CD14-positive monocyte (primary cell): Measurements from ENCODE around the gene ANO4. TPM values are rescaled to one million over a fixed set of nuclear protein-coding genes. Genes with fewer than 3 reads are reported as not detected.

Experiments
- DNase-seq, 3 donors: peaks; one replicate each; pipeline ENCODE4 v3.0.0-alpha.2; 2011 to 2022
- H2AFZ ChIP-seq: 2 replicates; pipeline ENCODE4 v1.6.0; 2012; ENCODE audit warnings: mild to moderate bottlenecking, low read depth, low read length, inconsistent platforms; ENCODE audit not compliant: insufficient read depth, poor library complexity, severe bottlenecking
- H3K27ac ChIP-seq, 2 donors: 1 replicate in 1 of 2; 2 replicates in 1 of 2; pipeline ENCODE4 v1.5.1; 2012 to 2013; ENCODE audit warnings: low read length in 2 of 2, control low read depth in 1 of 2, inconsistent platforms in 1 of 2, low read depth in 1 of 2, mild to moderate bottlenecking in 1 of 2
- H3K27me3 ChIP-seq, 2 donors: one replicate each; pipeline versions ENCODE4 v1.6.0 to v1.6.1; 2011 to 2013; ENCODE audit warnings: low read length in 2 of 2; ENCODE audit not compliant: control insufficient read depth in 2 of 2, insufficient read depth in 2 of 2
- H3K36me3 ChIP-seq, 2 donors: replicated peaks in 1 of 2; 1 replicate in 1 of 2; 2 replicates in 1 of 2; pipeline versions ENCODE4 v1.5.1 to v1.6.1; 2012 to 2013; ENCODE audit warnings: low read length in 2 of 2, control low read depth in 1 of 2, inconsistent platforms in 1 of 2, mild to moderate bottlenecking in 1 of 2; ENCODE audit not compliant: insufficient read depth in 2 of 2, control insufficient read depth in 1 of 2
- H3K4me1 ChIP-seq, 2 donors: 1 replicate in 1 of 2; 2 replicates in 1 of 2; pipeline versions ENCODE4 v1.5.1 to v1.6.1; 2012 to 2013; ENCODE audit warnings: low read length in 2 of 2, control low read depth in 1 of 2, inconsistent platforms in 1 of 2, mild to moderate bottlenecking in 1 of 2, moderate library complexity in 1 of 2; ENCODE audit not compliant: insufficient read depth in 2 of 2, control insufficient read depth in 1 of 2
- H3K4me2 ChIP-seq: replicated peaks from 2 replicates; pipeline ENCODE3; 2012; ENCODE audit warnings: low read length, moderate library complexity, mild to moderate bottlenecking; ENCODE audit not compliant: poor library complexity, severe bottlenecking; ENCODE audit errors: extremely low read depth
- H3K4me3 ChIP-seq, 3 experiments: fragments of 200-600 bp in 1 of 3; sonication (generic) in 1 of 3; replicated peaks in 1 of 3; 1 replicate in 2 of 3; 2 replicates in 1 of 3; pipeline ENCODE4 v1.5.1; 2011 to 2013; ENCODE audit warnings: low read length in 3 of 3, mild to moderate bottlenecking in 3 of 3, control low read depth in 2 of 3, low read depth in 2 of 3, inconsistent platforms in 1 of 3, moderate library complexity in 1 of 3
- H3K79me2 ChIP-seq: 2 replicates; pipeline ENCODE4 v1.6.0; 2012; ENCODE audit warnings: mild to moderate bottlenecking, control low read depth, inconsistent platforms, low read length, moderate library complexity; ENCODE audit not compliant: insufficient read depth
- H3K9ac ChIP-seq: 2 replicates; pipeline ENCODE4 v1.6.0; 2017; ENCODE audit warnings: low read length, mild to moderate bottlenecking; ENCODE audit not compliant: insufficient read depth, poor library complexity, severe bottlenecking
- H3K9me3 ChIP-seq, 2 donors: replicated peaks in 1 of 2; 1 replicate in 1 of 2; 2 replicates in 1 of 2; pipeline versions ENCODE4 v1.5.1 to v1.6.1; 2012 to 2013; ENCODE audit warnings: low read length in 2 of 2, control low read depth in 1 of 2; ENCODE audit not compliant: control insufficient read depth in 1 of 2, insufficient read depth in 1 of 2
- H4K20me1 ChIP-seq: 2 replicates; pipeline ENCODE4 v1.6.0; 2012; ENCODE audit warnings: mild to moderate bottlenecking, low read length, control low read depth, moderate library complexity; ENCODE audit not compliant: insufficient read depth
- H3K27ac Mint-ChIP-seq, 7 donors: one replicate each; pipeline ENCODE4 v1.8.0; 2020; ENCODE audit warnings: mild to moderate bottlenecking in 7 of 7, mixed read lengths in 7 of 7, moderate library complexity in 6 of 7, inconsistent platforms in 2 of 7
- H3K27me3 Mint-ChIP-seq, 3 donors: one replicate each; pipeline ENCODE4 v1.8.0; 2021 to 2022; ENCODE audit warnings: low read depth in 3 of 3, mild to moderate bottlenecking in 3 of 3, mixed read lengths in 3 of 3, moderate library complexity in 3 of 3, inconsistent platforms in 1 of 3
- H3K36me3 Mint-ChIP-seq, 2 donors: one replicate each; pipeline ENCODE4 v1.8.0; 2020; ENCODE audit warnings: mixed read lengths in 2 of 2, inconsistent platforms in 1 of 2, mild to moderate bottlenecking in 1 of 2
- H3K4me1 Mint-ChIP-seq: one replicate; pipeline ENCODE4 v1.8.0; 2020; ENCODE audit warnings: mild to moderate bottlenecking, mixed read lengths
- H3K4me3 Mint-ChIP-seq, 2 donors: one replicate each; pipeline ENCODE4 v1.8.0; 2020; ENCODE audit warnings: mild to moderate bottlenecking in 2 of 2, mixed read lengths in 2 of 2, moderate library complexity in 1 of 2
- H3K9me3 Mint-ChIP-seq, 7 donors: one replicate each; pipeline ENCODE4 v1.8.0; 2020 to 2022; ENCODE audit warnings: mixed read lengths in 7 of 7, mild to moderate bottlenecking in 6 of 7, moderate library complexity in 6 of 7, inconsistent platforms in 2 of 7
- WGBS: methylation state at CpG from one replicate; pipeline ENCODE4 v1.1.5; 2013; ENCODE audit warnings: missing lambda C conversion rate; ENCODE audit not compliant: insufficient coverage; 5-methylcytosine and 5-hydroxymethylcytosine counted together
- intact Hi-C, 2 donors: fragments of 100-400 bp; cut with micrococcal nuclease; formaldehyde crosslinking; loops; one replicate each; pipeline versions ENCODE4 v1.15.0 to v1.15.1; 2023
- polyA plus RNA-seq, 3 donors: library from polyadenylated mRNA; depleted of rRNA in 1 of 3; unstranded in 2 of 3; stranded (reverse) in 1 of 3; fragments of 300-500 nt in 2 of 3; fragments of >200 nt in 1 of 3; fragmentation: Illumina TruSeq in 2 of 3; gene quantifications; 1 replicate in 2 of 3; 2 replicates in 1 of 3; pipeline ENCODE4 v1.2.3, GENCODE V29; 2012 to 2021
- TF ChIP-seq, protein P1 (sequence below): fragments of 200-600 bp; IDR thresholded peaks from one replicate; pipeline ENCODE4 v1.8.0; 2022; ENCODE audit warnings: antibody characterized with exemption, mild to moderate bottlenecking

ANO4 gene
- polyA plus RNA-seq, 3 donors = not detected

DNA sequence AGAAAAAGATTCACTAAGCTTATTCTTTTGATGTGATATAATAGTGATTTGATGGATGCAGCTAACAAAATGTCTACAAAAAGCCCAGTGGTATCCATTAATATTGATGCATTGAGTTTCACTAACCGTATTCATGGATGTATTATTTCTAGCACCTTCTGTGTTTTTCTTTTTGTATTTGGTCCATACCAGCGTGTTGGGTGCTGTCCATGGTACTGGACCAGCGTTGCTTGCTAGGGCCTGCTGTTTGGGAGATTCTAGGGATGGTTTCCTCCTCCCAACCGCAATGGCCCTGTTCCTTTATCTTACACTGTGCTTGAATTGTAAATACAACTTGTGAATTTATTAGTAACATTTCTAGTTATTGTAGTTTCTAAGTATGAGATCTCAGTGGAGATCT is 31.7 kb downstream of the ANO4 start:
- H2AFZ ChIP-seq = no peak overlapping the region
- no peaks in the 10 kb centered on the region for H3K36me3 ChIP-seq
- Mint-ChIP-seq H3K4me1 (no peaks in the 10 kb centered on the region), H3K27ac (no peak overlapping the region), H3K36me3 (no peaks in the 10 kb centered on the region), H3K9me3 (no peaks in the 10 kb centered on the region), H3K4me3 (no peak overlapping the region), H3K27me3 (peaks cover 0 to 2% (median 0%) of the 10 kb centered on the region in 3 donors)
- no peak overlapping the region for H3K4me3 ChIP-seq
- no peak overlapping the region for H3K4me2 ChIP-seq
- no CpG with 5 or more reads among the region's 4 CpGs for WGBS
- H3K4me1 ChIP-seq = no peaks in the 10 kb centered on the region
- DNase-seq = no peak
- intact Hi-C loops = no loop called here
- H4K20me1 ChIP-seq = no peaks in the 10 kb centered on the region
- no peak overlapping the region for H3K27ac ChIP-seq
- H3K27me3 ChIP-seq = no peaks in the 10 kb centered on the region
- H3K79me2 ChIP-seq = no peaks in the 10 kb centered on the region
- H3K9me3 ChIP-seq = no peaks in the 10 kb centered on the region
- TF ChIP-seq, protein P1, sequence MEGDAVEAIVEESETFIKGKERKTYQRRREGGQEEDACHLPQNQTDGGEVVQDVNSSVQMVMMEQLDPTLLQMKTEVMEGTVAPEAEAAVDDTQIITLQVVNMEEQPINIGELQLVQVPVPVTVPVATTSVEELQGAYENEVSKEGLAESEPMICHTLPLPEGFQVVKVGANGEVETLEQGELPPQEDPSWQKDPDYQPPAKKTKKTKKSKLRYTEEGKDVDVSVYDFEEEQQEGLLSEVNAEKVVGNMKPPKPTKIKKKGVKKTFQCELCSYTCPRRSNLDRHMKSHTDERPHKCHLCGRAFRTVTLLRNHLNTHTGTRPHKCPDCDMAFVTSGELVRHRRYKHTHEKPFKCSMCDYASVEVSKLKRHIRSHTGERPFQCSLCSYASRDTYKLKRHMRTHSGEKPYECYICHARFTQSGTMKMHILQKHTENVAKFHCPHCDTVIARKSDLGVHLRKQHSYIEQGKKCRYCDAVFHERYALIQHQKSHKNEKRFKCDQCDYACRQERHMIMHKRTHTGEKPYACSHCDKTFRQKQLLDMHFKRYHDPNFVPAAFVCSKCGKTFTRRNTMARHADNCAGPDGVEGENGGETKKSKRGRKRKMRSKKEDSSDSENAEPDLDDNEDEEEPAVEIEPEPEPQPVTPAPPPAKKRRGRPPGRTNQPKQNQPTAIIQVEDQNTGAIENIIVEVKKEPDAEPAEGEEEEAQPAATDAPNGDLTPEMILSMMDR = no peak
- H3K9ac ChIP-seq = no peak overlapping the region

DNA sequence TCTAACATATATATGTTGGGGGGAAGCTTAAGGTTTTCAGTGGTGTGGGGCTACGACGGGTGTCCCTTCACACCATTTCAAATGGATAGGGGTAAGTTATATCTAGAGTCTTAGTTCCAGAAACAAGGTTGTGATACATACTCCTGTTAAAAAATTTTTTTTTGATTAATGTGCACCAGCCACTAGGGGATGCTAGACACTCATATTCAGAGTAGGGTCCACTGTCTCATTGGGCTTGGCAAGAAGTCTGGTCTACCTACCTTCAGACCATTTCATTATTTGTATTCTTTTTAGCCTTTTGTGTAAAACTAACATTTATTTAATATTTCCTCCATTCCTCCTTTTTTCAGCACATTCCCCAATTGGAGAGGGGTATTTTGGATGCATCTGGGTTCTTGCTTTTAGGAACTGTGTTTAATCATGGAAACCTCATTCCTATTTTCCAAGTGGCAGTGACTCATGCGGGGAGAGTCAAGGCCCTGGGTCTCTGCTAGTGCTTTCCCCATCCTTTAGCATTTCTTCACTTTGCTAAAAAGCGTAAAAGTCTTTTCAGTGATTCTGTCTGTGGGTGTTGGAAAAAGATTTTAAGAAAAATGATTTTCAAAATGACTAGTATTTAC is 33.4 kb downstream of the ANO4 start:
- no peak overlapping the region for H3K27ac Mint-ChIP-seq
- H3K36me3 Mint-ChIP-seq = no peaks in the 10 kb centered on the region
- no peak overlapping the region for H3K4me3 ChIP-seq
- no peaks in the 10 kb centered on the region for H3K4me1 Mint-ChIP-seq
- no peaks in the 10 kb centered on the region for H3K27me3 Mint-ChIP-seq
- H3K9ac ChIP-seq = no peak overlapping the region
- H3K79me2 ChIP-seq = no peaks in the 10 kb centered on the region
- H3K36me3 ChIP-seq = no peaks in the 10 kb centered on the region
- H3K9me3 ChIP-seq = no peaks in the 10 kb centered on the region
- no peaks in the 10 kb centered on the region for H3K4me1 ChIP-seq
- H4K20me1 ChIP-seq = no peaks in the 10 kb centered on the region
- H2AFZ ChIP-seq = no peak overlapping the region
- TF ChIP-seq, protein P1 = no peak
- no peak for DNase-seq
- no peaks in the 10 kb centered on the region for H3K9me3 Mint-ChIP-seq
- intact Hi-C loops = no loop called here
- no CpG with 5 or more reads among the region's 4 CpGs for WGBS
- no peak overlapping the region for H3K4me3 Mint-ChIP-seq
- H3K27ac ChIP-seq = no peak overlapping the region
- H3K27me3 ChIP-seq = no peaks in the 10 kb centered on the region
- H3K4me2 ChIP-seq = no peak overlapping the region
